Loucy (cell line): Measurements from ENCODE around the gene C2orf49.

ENCODE experiments used
- CTCF ChIP-seq: fragments of 200-600 bp; sonication (generic); conservative IDR thresholded peaks from 2 replicates; pipeline ENCODE4 v1.5.1; 2014; ENCODE audit warnings: mild to moderate bottlenecking, antibody characterized with exemption, low read length
- EZH2phosphoT487 ChIP-seq: fragments of 200-600 bp; IDR thresholded peaks from 2 replicates; pipeline ENCODE4 v1.6.1; 2018; ENCODE audit warnings: antibody characterized with exemption, mild to moderate bottlenecking, moderate library complexity, borderline replicate concordance

GRCh38 chr2:105320651-105321215 is 16.6 kb upstream of the C2orf49 start:
- no peak for TF ChIP-seq CTCF
- no peak for TF ChIP-seq EZH2phosphoT487
